Panc1 (cell line): ENCODE measurements around the gene PKNOX2.

Experiments
- CTCF ChIP-seq: fragments of 450-650 bp; IDR thresholded peaks from 2 replicates; pipeline ENCODE4 v1.5.1; 2017; ENCODE audit warnings: mild to moderate bottlenecking
- POLR2AphosphoS5 ChIP-seq: IDR thresholded peaks from 2 replicates; pipeline ENCODE4 v1.6.1; 2012; ENCODE audit warnings: mild to moderate bottlenecking, low read depth, low read length, moderate library complexity
- SIN3A ChIP-seq: IDR thresholded peaks from 2 replicates; pipeline ENCODE4 v1.6.1; 2012; ENCODE audit warnings: low read depth, mild to moderate bottlenecking, low read length, moderate library complexity, borderline replicate concordance; ENCODE audit not compliant: insufficient read depth

DNA sequence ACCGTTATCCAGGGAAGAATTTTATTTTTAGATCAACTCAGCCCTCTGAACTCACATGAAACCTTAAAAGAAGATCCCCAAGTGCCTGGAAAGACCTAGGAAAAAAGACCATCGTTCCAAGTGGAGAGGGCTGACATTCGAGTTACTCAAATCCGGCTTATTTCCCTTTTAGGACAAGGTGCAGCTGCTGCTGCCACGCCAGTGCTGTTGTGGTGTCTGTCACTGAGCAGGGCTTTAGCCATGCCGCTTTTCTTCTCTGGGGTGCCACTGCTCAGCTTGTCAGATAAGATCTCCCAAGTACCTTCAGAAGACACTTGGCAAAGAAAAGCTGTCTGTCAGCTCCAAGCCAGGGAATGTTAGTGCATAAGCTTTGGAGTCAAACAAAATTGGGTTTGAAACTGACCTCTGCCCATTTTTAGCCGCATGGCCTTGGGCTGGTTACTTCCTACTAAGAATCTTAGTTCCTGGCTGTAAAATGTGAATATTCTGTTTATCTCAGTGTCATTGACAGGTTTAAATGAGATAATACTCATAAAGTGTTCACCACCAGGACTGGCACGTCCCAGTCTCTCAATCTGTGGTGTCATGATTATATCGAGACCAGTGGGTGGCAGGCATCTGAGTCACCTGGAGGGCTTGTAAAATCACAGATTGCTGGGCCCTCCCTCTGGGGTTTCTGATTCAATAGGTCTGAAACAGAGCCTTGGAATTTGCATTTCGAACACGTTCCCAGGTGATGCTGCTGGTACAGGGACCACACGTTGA lies 117.5 kb downstream of the PKNOX2 start:
- no peak for TF ChIP-seq CTCF
- TF ChIP-seq SIN3A, result no peak
- TF ChIP-seq POLR2AphosphoS5, result no peak
